ENCODE measurements around the gene RFC5. TPM values are rescaled to one million over a fixed set of nuclear protein-coding genes. Genes with fewer than 3 reads are reported as not detected.

RFC5 gene
- total and polyA plus RNA-seq, 7 experiments from 2014 or later = 6.3 to 40.3 (median 18.0) TPM

DNA sequence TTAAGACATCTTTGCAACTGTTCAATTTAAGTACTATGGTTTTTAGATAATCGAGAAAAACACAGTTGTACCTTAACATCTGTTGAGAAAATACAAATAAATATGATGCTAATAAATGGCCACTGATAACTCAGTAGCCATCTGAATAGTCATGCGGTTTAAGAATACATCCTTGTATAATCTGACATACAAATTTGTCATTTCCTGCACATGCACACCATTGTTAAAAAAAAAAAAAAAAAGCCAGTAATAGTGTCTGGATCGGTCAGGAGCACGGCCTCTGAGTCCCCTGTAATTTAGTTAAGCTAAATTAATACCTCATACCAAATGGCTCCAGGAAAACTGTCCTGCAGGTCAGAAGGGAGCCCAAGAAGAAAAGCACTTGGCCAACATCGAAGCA is 16.8 kb downstream of the RFC5 start:
- intact Hi-C loops (cut with micrococcal nuclease) = loop anchor here in 1 of 2 donors (2.0 kb wide), 1 partner anchor 17 kb away; the partner anchor contains the start of gene RFC5
- peaks cover 4 to 54% (median 17%) of the 10 kb centered on the region in 5 donors for H3K36me3 Mint-ChIP-seq
- no peak overlapping the region for H3K4me3 ChIP-seq (ENCODE audit: low read length)
- H3K27me3 ChIP-seq (ENCODE audit: control insufficient read depth in 2 of 2, insufficient read depth in 2 of 2, low read length in 2 of 2) = no peaks in the 10 kb centered on the region
- ChIA-PET CTCF (interaction anchor here (0.6 kb wide), 1 partner anchor 78 kb away, joined by 3 read pairs; no protein-coding TSS in a partner anchor), POLR2A (no interaction called here)
- ATAC-seq = no peak
- no peaks in the 10 kb centered on the region for H3K9me3 Mint-ChIP-seq
- no peaks in the 10 kb centered on the region for H3K27me3 Mint-ChIP-seq
- H3K4me3 Mint-ChIP-seq = no peak overlapping the region
- no peak for DNase-seq
- H3K27ac Mint-ChIP-seq = peak overlapping the region in 5 of 9 donors; percentile 4 to 46 (median 13)
- H3K4me1 ChIP-seq (ENCODE audit: control insufficient read depth in 2 of 2, insufficient read depth in 2 of 2, low read length in 2 of 2) = no peaks in the 10 kb centered on the region
- peaks cover 0 to 28% (median 0%) of the 10 kb centered on the region in 7 donors for H3K4me1 Mint-ChIP-seq
- peaks cover 7 to 85% (median 15%) of the 10 kb centered on the region in 3 experiments for H3K36me3 ChIP-seq (ENCODE audit: control insufficient read depth in 2 of 3, insufficient read depth in 3 of 3, low read length in 3 of 3)
- H3K9me3 ChIP-seq (ENCODE audit: control insufficient read depth in 2 of 3, low read length in 3 of 3) = no peaks in the 10 kb centered on the region
- no peak overlapping the region for H3K27ac ChIP-seq (ENCODE audit: low read depth, low read length)

DNA sequence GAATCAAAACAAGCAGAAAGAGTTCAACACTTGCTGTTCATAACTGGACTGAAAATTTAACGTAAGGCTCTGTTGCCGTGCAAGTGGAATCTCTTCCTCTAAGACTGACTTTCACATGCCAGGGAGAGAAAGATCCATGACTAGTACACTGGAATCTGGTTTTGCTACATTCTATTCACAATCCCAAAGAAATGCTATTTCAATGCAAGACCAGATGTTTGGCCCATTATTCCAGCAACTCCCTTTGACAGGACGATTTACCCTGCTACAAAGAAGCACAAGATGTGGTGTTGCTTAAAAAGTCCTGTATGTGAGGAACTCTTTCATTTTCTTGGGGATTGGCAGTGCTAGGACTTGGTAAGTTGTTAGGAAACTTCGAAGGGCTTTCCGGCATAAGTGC is 17.4 kb downstream of the RFC5 start:
- Mint-ChIP-seq H3K36me3 (peaks cover 4 to 51% (median 17%) of the 10 kb centered on the region in 5 donors), H3K27me3 (no peaks in the 10 kb centered on the region), H3K9me3 (no peaks in the 10 kb centered on the region), H3K4me3 (no peak overlapping the region), H3K4me1 (peaks cover 0 to 28% (median 0%) of the 10 kb centered on the region in 7 donors), H3K27ac (peak overlapping the region in 6 of 9 donors; percentile 3 to 62 (median 28))
- no peaks in the 10 kb centered on the region for H3K27me3 ChIP-seq (ENCODE audit: control insufficient read depth in 2 of 2, insufficient read depth in 2 of 2, low read length in 2 of 2)
- ATAC-seq (no peak), DNase-seq (no peak)
- peaks cover 7 to 86% (median 19%) of the 10 kb centered on the region in 3 experiments for H3K36me3 ChIP-seq (ENCODE audit: control insufficient read depth in 2 of 3, insufficient read depth in 3 of 3, low read length in 3 of 3)
- H3K4me1 ChIP-seq (ENCODE audit: control insufficient read depth in 2 of 2, insufficient read depth in 2 of 2, low read length in 2 of 2) = no peaks in the 10 kb centered on the region
- ChIA-PET POLR2A (no interaction called here), CTCF (no interaction called here)
- no peak overlapping the region for H3K4me3 ChIP-seq (ENCODE audit: low read length)
- no peak overlapping the region for H3K27ac ChIP-seq (ENCODE audit: low read depth, low read length)
- H3K9me3 ChIP-seq (ENCODE audit: control insufficient read depth in 2 of 3, low read length in 3 of 3) = no peaks in the 10 kb centered on the region
- intact Hi-C loops (cut with micrococcal nuclease) = loop anchor here (1.0 to 2.0 kb wide), 2 partner anchors 17 to 159 kb away; partner anchors contain the start of gene RFC5 (in 1 of the 2)

DNA sequence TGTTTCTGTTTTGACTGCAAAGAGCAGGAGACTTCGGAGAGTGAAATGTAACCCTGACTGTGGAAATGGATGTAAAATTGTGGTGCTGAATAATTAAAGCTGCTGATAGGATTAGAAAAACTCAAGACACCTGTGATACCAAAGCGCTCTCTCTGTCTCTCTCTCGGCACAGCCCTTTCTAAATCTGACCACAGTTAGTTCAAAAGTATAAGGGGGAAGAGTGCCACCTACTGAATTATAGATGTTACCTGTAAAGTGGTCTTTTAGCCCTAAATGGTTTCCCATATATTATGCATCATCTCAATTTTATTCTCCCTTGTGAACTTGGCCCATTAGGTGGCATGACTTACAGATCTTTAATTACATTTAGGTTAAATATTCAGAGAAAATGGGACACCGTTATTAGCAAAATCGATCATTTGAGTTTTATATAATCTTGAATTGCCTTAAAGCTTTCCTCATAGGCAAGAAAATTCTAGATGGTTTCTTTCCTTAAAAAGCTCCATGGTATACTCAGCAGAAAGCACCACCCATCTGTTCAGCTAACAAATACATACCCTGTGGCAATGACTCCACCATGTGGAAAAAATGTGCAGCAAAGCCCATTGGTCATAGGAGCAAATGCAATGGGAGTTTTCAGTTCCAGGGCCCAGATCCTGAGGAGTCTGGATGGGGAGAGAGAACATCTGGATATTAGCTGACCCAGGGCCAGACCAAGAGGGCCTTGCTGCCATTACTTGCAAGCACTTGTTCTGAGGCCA is 18.1 kb downstream of the RFC5 start:
- no peaks in the 10 kb centered on the region for H3K27me3 ChIP-seq (ENCODE audit: control insufficient read depth in 2 of 2, insufficient read depth in 2 of 2, low read length in 2 of 2)
- Mint-ChIP-seq H3K27ac (peak overlapping the region in 6 of 9 donors; percentile 3 to 65 (median 60)), H3K4me1 (peaks cover 0 to 28% (median 0%) of the 10 kb centered on the region in 7 donors), H3K9me3 (no peaks in the 10 kb centered on the region), H3K4me3 (no peak overlapping the region), H3K27me3 (no peaks in the 10 kb centered on the region), H3K36me3 (peaks cover 4 to 50% (median 16%) of the 10 kb centered on the region in 5 donors)
- no peaks in the 10 kb centered on the region for H3K9me3 ChIP-seq (ENCODE audit: control insufficient read depth in 2 of 3, low read length in 3 of 3)
- intact Hi-C loops (cut with micrococcal nuclease) = loop anchor here in 1 of 2 donors (1.0 kb wide), 1 partner anchor 159 kb away; no protein-coding TSS in a partner anchor
- peaks cover 7 to 87% (median 19%) of the 10 kb centered on the region in 3 experiments for H3K36me3 ChIP-seq (ENCODE audit: control insufficient read depth in 2 of 3, insufficient read depth in 3 of 3, low read length in 3 of 3)
- ATAC-seq = no peak
- H3K4me1 ChIP-seq (ENCODE audit: control insufficient read depth in 2 of 2, insufficient read depth in 2 of 2, low read length in 2 of 2) = no peaks in the 10 kb centered on the region
- H3K27ac ChIP-seq (ENCODE audit: low read depth, low read length) = no peak overlapping the region
- no peak for DNase-seq
- CTCF ChIA-PET = no interaction called here
- H3K4me3 ChIP-seq (ENCODE audit: low read length) = no peak overlapping the region
- POLR2A ChIA-PET = no interaction called here

DNA sequence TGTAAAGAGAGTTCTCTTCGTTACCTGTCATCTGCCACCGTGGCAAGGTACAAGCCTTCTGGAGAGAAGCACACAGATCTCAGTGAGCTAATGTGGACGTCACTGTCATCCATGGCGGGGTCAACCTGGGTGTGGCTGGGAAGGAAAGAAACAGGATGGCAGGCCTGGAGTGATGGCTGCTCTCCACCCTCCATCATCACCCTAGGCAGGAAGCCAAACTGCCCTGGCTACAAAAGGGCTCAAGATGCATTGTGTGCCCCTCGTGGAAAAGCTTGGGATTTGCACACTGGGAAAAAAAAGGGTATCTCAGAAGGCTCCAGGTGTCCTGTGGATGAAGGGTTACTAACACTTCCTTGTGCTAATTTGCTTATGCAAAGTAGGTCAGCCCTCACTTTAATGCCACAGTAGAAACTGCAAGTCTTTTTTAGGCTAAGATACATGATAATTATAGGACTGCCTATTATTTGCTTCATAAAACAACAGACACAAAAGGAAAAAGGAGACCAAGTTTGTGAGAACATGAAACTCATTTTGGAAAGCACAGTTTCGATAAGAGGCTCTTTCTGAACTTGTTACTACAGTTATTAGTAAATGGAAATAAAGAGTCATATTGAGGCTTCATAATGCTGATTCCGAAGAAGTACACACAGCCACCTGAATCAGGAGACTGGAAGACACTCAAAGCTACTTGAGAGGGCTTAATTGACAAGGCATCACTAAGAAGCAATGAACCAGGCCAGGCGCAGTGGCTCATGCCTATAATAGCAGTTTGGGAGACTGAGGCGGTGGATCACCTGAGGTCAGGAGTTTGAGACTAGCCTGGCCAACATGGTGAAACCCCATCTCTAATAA is 18.9 kb downstream of the RFC5 start:
- ATAC-seq = no peak
- ChIA-PET POLR2A (interaction anchor here (0.5 kb wide), 1 partner anchor 67 kb away, joined by 4 read pairs; no protein-coding TSS in a partner anchor), CTCF (no interaction called here)
- Histone ChIP-seq H3K27ac (ENCODE audit: low read depth, low read length) (no peak overlapping the region), H3K27me3 (ENCODE audit: control insufficient read depth in 2 of 2, insufficient read depth in 2 of 2, low read length in 2 of 2) (no peaks in the 10 kb centered on the region), H3K9me3 (ENCODE audit: control insufficient read depth in 2 of 3, low read length in 3 of 3) (no peaks in the 10 kb centered on the region), H3K4me1 (ENCODE audit: control insufficient read depth in 2 of 2, insufficient read depth in 2 of 2, low read length in 2 of 2) (no peaks in the 10 kb centered on the region), H3K4me3 (ENCODE audit: low read length) (no peak overlapping the region), H3K36me3 (ENCODE audit: control insufficient read depth in 2 of 3, insufficient read depth in 3 of 3, low read length in 3 of 3) (peaks cover 7 to 79% (median 19%) of the 10 kb centered on the region in 3 experiments)
- H3K9me3 Mint-ChIP-seq = no peaks in the 10 kb centered on the region
- H3K27ac Mint-ChIP-seq = peak overlapping the region in 6 of 9 donors; percentile 3 to 73 (median 48)
- peaks cover 0 to 28% (median 0%) of the 10 kb centered on the region in 7 donors for H3K4me1 Mint-ChIP-seq
- intact Hi-C loops (cut with micrococcal nuclease) = no loop called here
- peak in 1 of 9 donors; percentile 32 for DNase-seq
- no peaks in the 10 kb centered on the region for H3K27me3 Mint-ChIP-seq
- H3K4me3 Mint-ChIP-seq = no peak overlapping the region
- peaks cover 4 to 46% (median 13%) of the 10 kb centered on the region in 5 donors for H3K36me3 Mint-ChIP-seq

DNA sequence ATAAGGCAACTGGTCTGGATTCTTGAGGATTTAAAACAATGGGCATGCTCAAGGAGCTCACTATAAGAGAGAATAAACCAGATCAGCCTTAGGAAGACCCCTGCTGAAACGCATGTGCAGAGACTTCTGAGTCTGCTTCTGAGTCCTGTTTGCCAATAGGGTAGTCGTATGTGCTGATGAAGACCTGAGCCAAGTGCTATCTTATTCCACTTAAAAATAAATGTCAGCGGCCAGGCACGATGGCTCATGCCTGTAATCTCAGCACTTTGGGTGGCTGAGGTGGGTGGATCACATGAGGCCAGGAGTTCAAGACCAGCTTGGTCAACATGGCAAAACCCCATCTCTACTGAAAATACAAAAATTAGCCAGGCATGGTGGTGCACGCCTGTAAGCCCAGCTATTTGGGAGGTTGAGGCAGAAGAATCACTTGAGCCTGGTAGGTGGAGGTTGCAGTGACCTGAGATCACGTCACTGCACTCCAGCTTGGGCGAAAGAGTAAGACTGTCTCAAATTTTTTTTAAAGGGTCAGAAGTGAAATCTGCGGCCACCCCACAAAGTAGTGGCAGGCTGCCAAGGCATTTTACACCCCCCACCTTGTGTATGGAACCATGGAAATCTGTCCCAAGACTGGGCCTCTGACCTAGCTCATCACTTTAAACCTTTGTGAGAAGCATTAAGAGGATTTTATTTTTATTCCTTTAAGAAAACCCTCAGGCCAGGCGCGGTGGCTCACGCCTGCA is 20.3 kb downstream of the RFC5 start:
- H3K4me1 Mint-ChIP-seq = peaks cover 0 to 28% (median 0%) of the 10 kb centered on the region in 7 donors
- ATAC-seq (no peak), DNase-seq (no peak)
- H3K4me3 ChIP-seq (ENCODE audit: low read length) = no peak overlapping the region
- POLR2A ChIA-PET = interaction anchor here (0.5 kb wide), 1 partner anchor 19 kb away, joined by 3 read pairs; no protein-coding TSS in a partner anchor
- no peaks in the 10 kb centered on the region for H3K4me1 ChIP-seq (ENCODE audit: control insufficient read depth in 2 of 2, insufficient read depth in 2 of 2, low read length in 2 of 2)
- no peaks in the 10 kb centered on the region for H3K9me3 ChIP-seq (ENCODE audit: control insufficient read depth in 2 of 3, low read length in 3 of 3)
- peak overlapping the region in 2 of 9 donors; percentile 41 for H3K27ac Mint-ChIP-seq
- H3K36me3 Mint-ChIP-seq = peaks cover 10 to 46% (median 19%) of the 10 kb centered on the region in 5 donors
- H3K27me3 ChIP-seq (ENCODE audit: control insufficient read depth in 2 of 2, insufficient read depth in 2 of 2, low read length in 2 of 2) = no peaks in the 10 kb centered on the region
- intact Hi-C loops (cut with micrococcal nuclease) = no loop called here
- H3K9me3 Mint-ChIP-seq = no peaks in the 10 kb centered on the region
- no peaks in the 10 kb centered on the region for H3K27me3 Mint-ChIP-seq
- H3K36me3 ChIP-seq (ENCODE audit: control insufficient read depth in 2 of 3, insufficient read depth in 3 of 3, low read length in 3 of 3) = peaks cover 7 to 82% (median 27%) of the 10 kb centered on the region in 3 experiments
- H3K4me3 Mint-ChIP-seq = no peak overlapping the region
- CTCF ChIA-PET = no interaction called here
- no peak overlapping the region for H3K27ac ChIP-seq (ENCODE audit: low read depth, low read length)

DNA sequence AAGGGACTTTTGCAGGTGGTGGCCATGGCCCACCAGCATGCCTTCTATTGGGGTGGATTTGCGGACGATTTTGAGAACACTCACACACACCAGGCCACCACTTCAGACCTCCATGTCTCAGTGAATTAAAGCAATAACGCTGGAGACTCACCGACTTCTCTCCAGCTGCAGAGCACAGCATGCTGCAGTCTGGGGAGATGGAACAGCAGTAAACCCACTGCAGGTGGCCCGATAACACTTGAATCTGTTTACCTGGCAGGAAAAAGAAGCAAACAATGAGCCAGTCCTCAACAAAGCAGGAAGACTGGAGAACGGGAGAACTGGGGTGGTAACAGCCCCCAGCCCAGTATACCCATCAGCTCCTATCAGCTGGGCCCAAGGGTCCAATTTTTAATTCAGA is 21.6 kb downstream of the RFC5 start:
- POLR2A ChIA-PET = no interaction called here
- H3K27me3 ChIP-seq (ENCODE audit: control insufficient read depth in 2 of 2, insufficient read depth in 2 of 2, low read length in 2 of 2) = no peaks in the 10 kb centered on the region
- H3K9me3 ChIP-seq (ENCODE audit: control insufficient read depth in 2 of 3, low read length in 3 of 3) = no peaks in the 10 kb centered on the region
- no peak overlapping the region for H3K4me3 ChIP-seq (ENCODE audit: low read length)
- H3K9me3 Mint-ChIP-seq = no peaks in the 10 kb centered on the region
- ATAC-seq = no peak
- H3K36me3 Mint-ChIP-seq = peaks cover 10 to 56% (median 21%) of the 10 kb centered on the region in 5 donors
- CTCF ChIA-PET = no interaction called here
- no peaks in the 10 kb centered on the region for H3K27me3 Mint-ChIP-seq
- H3K36me3 ChIP-seq (ENCODE audit: control insufficient read depth in 2 of 3, insufficient read depth in 3 of 3, low read length in 3 of 3) = peaks cover 10 to 83% (median 35%) of the 10 kb centered on the region in 3 experiments
- H3K4me1 Mint-ChIP-seq = peaks cover 0 to 28% (median 0%) of the 10 kb centered on the region in 7 donors
- no peak overlapping the region for H3K27ac ChIP-seq (ENCODE audit: low read depth, low read length)
- intact Hi-C loops (cut with micrococcal nuclease) = no loop called here
- H3K27ac Mint-ChIP-seq = peak overlapping the region in 2 of 9 donors; percentile 56 to 74
- no peak overlapping the region for H3K4me3 Mint-ChIP-seq
- no peak for DNase-seq
- no peaks in the 10 kb centered on the region for H3K4me1 ChIP-seq (ENCODE audit: control insufficient read depth in 2 of 2, insufficient read depth in 2 of 2, low read length in 2 of 2)
